Left kidney (tissue), 1 donor: ENCODE measurements around the gene LRRC74A. TPM values are rescaled to one million over a fixed set of nuclear protein-coding genes. Genes with fewer than 3 reads are reported as not detected.

Experiments
- polyA plus RNA-seq: library from polyadenylated mRNA; unstranded; fragments of 120-200 nt; gene quantifications from one replicate; pipeline ENCODE4 v1.2.1, GENCODE V29; 2013; ENCODE audit not compliant: insufficient read length

The LRRC74A gene
- polyA plus RNA-seq, 1 donor = not detected

Other genes with a start within 250 kb of the LRRC74A start
- gene VASH1, start 64.9 kb upstream of the LRRC74A start, polyA plus RNA-seq = 36.7 TPM
- gene ANGEL1, start 13.5 kb upstream of the LRRC74A start, polyA plus RNA-seq = 36.1 TPM
- gene IRF2BPL, start 202.3 kb downstream of the LRRC74A start, polyA plus RNA-seq = 42.3 TPM